ENCODE results near the gene AQP1. TPM values are rescaled to one million over a fixed set of nuclear protein-coding genes. Genes with fewer than 3 reads are reported as not detected.

AQP1 gene
- total and polyA plus RNA-seq, 8 donors: 3.8 to 158 (median 52.5) TPM

GRCh38 chr7:30906014-30906413 lies 5.6 kb upstream of the AQP1 start:
- peaks cover 10 to 55% (median 31%) of the 10 kb centered on the region in 4 donors for H3K4me1 ChIP-seq
- WGBS, 5 donors: 37 to 80% (median 46%) methylated on average over 6 to 7 of the region's 7 CpGs
- H3K4me3 ChIP-seq: no peak overlapping the region
- H3K27ac ChIP-seq: peak overlapping the region in 1 of 5 donors; percentile 60
- no peak for TF ChIP-seq POLR2A (IDR thresholded peaks at IDR 0.05)
- TF ChIP-seq, protein P1, sequence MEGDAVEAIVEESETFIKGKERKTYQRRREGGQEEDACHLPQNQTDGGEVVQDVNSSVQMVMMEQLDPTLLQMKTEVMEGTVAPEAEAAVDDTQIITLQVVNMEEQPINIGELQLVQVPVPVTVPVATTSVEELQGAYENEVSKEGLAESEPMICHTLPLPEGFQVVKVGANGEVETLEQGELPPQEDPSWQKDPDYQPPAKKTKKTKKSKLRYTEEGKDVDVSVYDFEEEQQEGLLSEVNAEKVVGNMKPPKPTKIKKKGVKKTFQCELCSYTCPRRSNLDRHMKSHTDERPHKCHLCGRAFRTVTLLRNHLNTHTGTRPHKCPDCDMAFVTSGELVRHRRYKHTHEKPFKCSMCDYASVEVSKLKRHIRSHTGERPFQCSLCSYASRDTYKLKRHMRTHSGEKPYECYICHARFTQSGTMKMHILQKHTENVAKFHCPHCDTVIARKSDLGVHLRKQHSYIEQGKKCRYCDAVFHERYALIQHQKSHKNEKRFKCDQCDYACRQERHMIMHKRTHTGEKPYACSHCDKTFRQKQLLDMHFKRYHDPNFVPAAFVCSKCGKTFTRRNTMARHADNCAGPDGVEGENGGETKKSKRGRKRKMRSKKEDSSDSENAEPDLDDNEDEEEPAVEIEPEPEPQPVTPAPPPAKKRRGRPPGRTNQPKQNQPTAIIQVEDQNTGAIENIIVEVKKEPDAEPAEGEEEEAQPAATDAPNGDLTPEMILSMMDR (IDR thresholded peaks at IDR 0.05): no peak
- TF ChIP-seq POLR2AphosphoS5 (IDR thresholded peaks at IDR 0.05): no peak
- TF ChIP-seq EP300 (IDR thresholded peaks at IDR 0.05): no peak
- no peaks in the 10 kb centered on the region for H3K9me3 ChIP-seq
- no peaks in the 10 kb centered on the region for H3K36me3 ChIP-seq
- intact Hi-C loops (cut with DNase I; ENCODE audit: low total_unique reads): no loop called here
- peaks cover 0 to 7% (median 0%) of the 10 kb centered on the region in 3 donors for H3K27me3 ChIP-seq
- DNase-seq: no peak

DNA sequence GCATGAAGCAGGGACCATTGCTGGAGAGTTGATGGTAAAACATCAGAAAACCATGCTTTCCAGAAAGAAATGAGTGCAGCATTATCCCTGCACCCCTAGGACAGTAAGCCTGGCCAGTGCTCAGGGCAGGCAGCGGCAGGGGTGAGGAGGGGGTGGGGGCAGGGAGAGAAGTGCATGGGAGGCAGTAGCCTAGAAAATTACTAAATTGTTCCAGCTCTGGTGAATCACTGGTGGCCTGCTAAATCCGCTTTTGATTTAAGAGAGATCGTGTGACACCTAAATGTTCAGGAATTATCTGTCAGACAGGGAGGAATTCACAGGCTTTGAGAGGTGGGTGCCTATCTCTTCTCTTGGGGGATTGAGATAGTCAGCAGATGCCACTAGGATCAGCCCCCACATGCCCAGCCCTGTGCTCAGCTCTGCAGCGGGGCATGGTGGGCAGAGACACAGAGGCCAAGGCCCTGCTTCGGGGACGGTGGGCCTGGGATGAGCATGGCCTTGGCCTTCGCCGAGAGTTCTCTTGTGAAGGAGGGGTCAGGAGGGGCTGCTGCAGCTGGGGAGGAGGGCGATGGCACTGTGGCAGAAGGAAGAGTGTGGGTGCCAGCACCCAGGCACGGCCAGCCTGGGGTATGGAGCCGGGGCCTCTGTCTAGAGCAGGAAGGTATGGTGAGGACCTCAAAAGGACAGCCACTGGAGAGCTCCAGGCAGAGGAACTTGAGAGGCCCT lies 5.0 kb upstream of the AQP1 start:
- no peak for TF ChIP-seq POLR2AphosphoS5 (IDR thresholded peaks at IDR 0.05)
- TF ChIP-seq, protein P1 (IDR thresholded peaks at IDR 0.05): no peak
- Histone ChIP-seq H3K27ac (peak overlapping the region in 2 of 5 donors; percentile 33 to 60), H3K27me3 (peaks cover 0 to 7% (median 0%) of the 10 kb centered on the region in 3 donors), H3K9me3 (no peaks in the 10 kb centered on the region), H3K36me3 (no peaks in the 10 kb centered on the region), H3K4me3 (no peak overlapping the region), H3K4me1 (peaks cover 13 to 59% (median 34%) of the 10 kb centered on the region in 4 donors)
- no peak for DNase-seq
- intact Hi-C loops (cut with DNase I; ENCODE audit: low total_unique reads): no loop called here
- WGBS, 5 donors: 86 to 96% (median 94%) methylated on average over 11 of the region's 11 CpGs

GRCh38 chr7:30907527-30908267 lies 4.0 kb upstream of the AQP1 start:
- Histone ChIP-seq H3K27me3 (peaks cover 0 to 7% (median 0%) of the 10 kb centered on the region in 3 donors), H3K27ac (peak overlapping the region in 2 of 5 donors; percentile 37 to 60), H3K4me1 (peaks cover 13 to 61% (median 34%) of the 10 kb centered on the region in 4 donors), H3K4me3 (no peak overlapping the region), H3K9me3 (no peaks in the 10 kb centered on the region), H3K36me3 (no peaks in the 10 kb centered on the region)
- 72 to 80% (median 75%) methylated on average over 13 to 14 of the region's 14 CpGs for WGBS, 5 donors
- intact Hi-C loops (cut with DNase I; ENCODE audit: low total_unique reads): no loop called here
- TF ChIP-seq EP300 (IDR thresholded peaks at IDR 0.05) (no peak), POLR2AphosphoS5 (IDR thresholded peaks at IDR 0.05) (no peak), POLR2A (IDR thresholded peaks at IDR 0.05) (no peak)
- TF ChIP-seq, protein P1 (IDR thresholded peaks at IDR 0.05): no peak
- DNase-seq: no peak

GRCh38 chr7:30908681-30909080 lies 3.0 kb upstream of the AQP1 start:
- intact Hi-C loops (cut with DNase I; ENCODE audit: low total_unique reads): no loop called here
- peaks cover 13 to 61% (median 35%) of the 10 kb centered on the region in 4 donors for H3K4me1 ChIP-seq
- H3K36me3 ChIP-seq: no peaks in the 10 kb centered on the region
- no peaks in the 10 kb centered on the region for H3K9me3 ChIP-seq
- DNase-seq: no peak
- H3K27ac ChIP-seq: peak overlapping the region in 1 of 5 donors; percentile 60
- peaks cover 0 to 7% (median 0%) of the 10 kb centered on the region in 3 donors for H3K27me3 ChIP-seq
- TF ChIP-seq EP300 (IDR thresholded peaks at IDR 0.05) (no peak), POLR2A (IDR thresholded peaks at IDR 0.05) (no peak), POLR2AphosphoS5 (IDR thresholded peaks at IDR 0.05) (no peak)
- TF ChIP-seq, protein P1 (IDR thresholded peaks at IDR 0.05): no peak
- H3K4me3 ChIP-seq: no peak overlapping the region
- 73 to 94% (median 87%) methylated on average over 6 to 10 of the region's 10 CpGs for WGBS, 5 donors
